GM12878 (cell line): ENCODE measurements around the gene TBC1D1. TPM values are rescaled to one million over a fixed set of nuclear protein-coding genes. Genes with fewer than 3 reads are reported as not detected.

ENCODE experiments used
- ATAC-seq: fragments of 200-7000 bp; cut with Tn5 transposase; 3 replicates; pipeline ENCODE4 v1.9.1; 2020; ENCODE audit warnings: mild to moderate bottlenecking, moderate library complexity
- BruUV-seq: library from RNA; stranded (reverse); fragments of 400-500 nt; replicated peaks from 2 replicates; lab custom pipeline; 2021; lab: Mats Ljungman, UMichigan
- CTCF ChIA-PET: fragments of 300-600 bp; sonication (Branson Sonifier 250); formaldehyde crosslinking; extraction: SDS; loops from one replicate; lab custom pipeline; 2021; ENCODE audit warnings: inconsistent platforms; lab: Yijun Ruan, JAX
- POLR2A ChIA-PET: fragments of 350-600 bp; formaldehyde crosslinking; extraction: SDS; loops from one replicate; lab custom pipeline; 2021; ENCODE audit warnings: inconsistent platforms; lab: Charles Lee
- RAD21 ChIA-PET: fragments of 300-600 bp; sonication (Branson Sonifier 250); formaldehyde crosslinking; loops from one replicate; lab custom pipeline; 2023; ENCODE audit warnings: antibody characterized with exemption; ENCODE audit not compliant: unreplicated experiment; lab: Charles Lee
- SMC1A ChIA-PET: fragments of 300-600 bp; sonication (Branson Sonifier 250); formaldehyde crosslinking; loops from one replicate; lab custom pipeline; 2023; ENCODE audit not compliant: unreplicated experiment, uncharacterized antibody; lab: Charles Lee
- DNase-seq: peaks from one replicate; pipeline ENCODE4 v3.0.0-alpha.2; 2011; ENCODE audit warnings: low read depth, low spot score
- FAIRE-seq: peaks from 3 replicates; lab custom pipeline; 2011; peaks lifted over from hg19 to GRCh38; lab: Jason Lieb, UNC
- H2AFZ ChIP-seq: 2 replicates; pipeline ENCODE4 v1.6.0; 2011; ENCODE audit warnings: low read depth, low read length, control low read depth; ENCODE audit not compliant: control insufficient read depth
- H3K27ac ChIP-seq: 2 replicates; pipeline ENCODE4 v1.5.1; 2011; ENCODE audit warnings: control low read depth; ENCODE audit not compliant: control insufficient read depth, insufficient read depth
- H3K27me3 ChIP-seq, 2 experiments: replicated peaks in 1 of 2; 2 replicates each; pipeline versions ENCODE4 v1.6.0 to v1.6.1; 2011; ENCODE audit warnings: low read length in 1 of 2; ENCODE audit not compliant: control insufficient read depth in 2 of 2, insufficient read depth in 2 of 2
- H3K36me3 ChIP-seq, 2 experiments: 2 replicates each; pipeline ENCODE4 v1.5.1; 2011; ENCODE audit warnings: low read length in 1 of 2; ENCODE audit not compliant: control insufficient read depth in 2 of 2, insufficient read depth in 2 of 2
- H3K4me1 ChIP-seq: 2 replicates; pipeline ENCODE4 v1.6.1; 2011; ENCODE audit warnings: mild to moderate bottlenecking, low read length, moderate library complexity, mixed read lengths; ENCODE audit not compliant: control insufficient read depth, insufficient read depth
- H3K4me2 ChIP-seq: 2 replicates; pipeline ENCODE4 v1.6.0; 2011; ENCODE audit warnings: control low read depth; ENCODE audit not compliant: control insufficient read depth, insufficient read depth
- H3K4me3 ChIP-seq: fragments of 200-600 bp; sonication (generic); 2 replicates; pipeline ENCODE4 v1.5.1; 2016
- H3K79me2 ChIP-seq: 2 replicates; pipeline ENCODE4 v1.6.0; 2011; ENCODE audit warnings: low read length; ENCODE audit not compliant: control insufficient read depth, insufficient read depth
- H3K9ac ChIP-seq: 2 replicates; pipeline ENCODE4 v1.8.0; 2011; ENCODE audit warnings: low read length, control low read depth, mixed read lengths; ENCODE audit not compliant: control insufficient read depth, insufficient read depth
- H3K9me3 ChIP-seq: replicated peaks from 3 replicates; pipeline ENCODE4 v1.5.1; 2011; ENCODE audit warnings: mild to moderate bottlenecking, low read length; ENCODE audit not compliant: control insufficient read depth, insufficient read depth
- H4K20me1 ChIP-seq: 2 replicates; pipeline ENCODE4 v1.6.0; 2011; ENCODE audit not compliant: control insufficient read depth, insufficient read depth
- ATF7 ChIP-seq: fragments of 450-650 bp; IDR thresholded peaks from 2 replicates; pipeline ENCODE4 v1.6.1; 2016; ENCODE audit warnings: low read depth, mild to moderate bottlenecking
- CEBPZ ChIP-seq: fragments of 150-350 bp; IDR thresholded peaks from 2 replicates; pipeline ENCODE4 v1.6.1; 2016; ENCODE audit warnings: low read depth, low read length
- SRF ChIP-seq, 2 experiments: IDR thresholded peaks; 2 replicates each; pipeline ENCODE4 v1.6.1; 2011; ENCODE audit warnings: low read depth in 2 of 2, low read length in 2 of 2, mild to moderate bottlenecking in 1 of 2, moderate library complexity in 1 of 2
- TCF7 ChIP-seq: IDR thresholded peaks from 2 replicates; pipeline ENCODE4 v1.6.1; 2014; ENCODE audit warnings: antibody characterized with exemption, borderline replicate concordance
- ZNF207 ChIP-seq: fragments of 450-650 bp; IDR thresholded peaks from 2 replicates; pipeline ENCODE4 v1.6.1; 2014; ENCODE audit warnings: antibody characterized with exemption, mild to moderate bottlenecking, borderline replicate concordance
- ZNF384 ChIP-seq: IDR thresholded peaks from 2 replicates; pipeline ENCODE4 v1.6.1; 2012; ENCODE audit warnings: low read depth, mild to moderate bottlenecking, low read length, improper control_type of control experiment, borderline replicate concordance
- ZNF622 ChIP-seq: fragments of 450-650 bp; IDR thresholded peaks from 2 replicates; pipeline ENCODE4 v1.6.1; 2017; ENCODE audit warnings: mild to moderate bottlenecking, inconsistent platforms
- WGBS: methylation state at CpG from one replicate; pipeline ENCODE4 v1.1.6; 2016; ENCODE audit warnings: low lambda C conversion rate; ENCODE audit not compliant: insufficient replicate concordance, insufficient coverage; ENCODE audit errors: missing lambda C conversion rate; 5-methylcytosine and 5-hydroxymethylcytosine counted together
- in situ Hi-C: fragments of 300-500 bp; cut with MboI; formaldehyde crosslinking; loops from 9 replicates; pipeline ENCODE4 v1.14.3; 2018; ENCODE audit warnings: mixed read lengths
- intact Hi-C: fragments of 100-400 bp; cut with micrococcal nuclease; formaldehyde crosslinking; loops from one replicate; pipeline ENCODE4 v1.14.2; 2022; ENCODE audit not compliant: unreplicated experiment
- polyA plus RNA-seq, 11 experiments: library from polyadenylated mRNA; depleted of rRNA in 4 of 11; unstranded in 6 of 11; stranded (reverse) in 5 of 11; fragments of >200 nt; fragmentation: Nextera tagmentation in 4 of 11; fragmentation: Illumina TruSeq in 1 of 11; extraction: Ambion mirVana in 4 of 11; extraction: Trizol in 1 of 11; gene quantifications; 1 replicate in 1 of 11; 2 replicates in 10 of 11; pipeline versions ENCODE4 v1.2.1 to v1.2.3, GENCODE V29; 2011 to 2016; ENCODE audit warnings: inconsistent platforms in 2 of 11, missing spikeins in 2 of 11, low read depth in 1 of 11
- total RNA-seq, 4 experiments: library from RNA; depleted of rRNA in 3 of 4; stranded (reverse); fragments of >200 nt in 3 of 4; fragmentation: Illumina TruSeq in 1 of 4; extraction: Trizol in 1 of 4; gene quantifications; 2 replicates each; pipeline versions ENCODE4 v1.2.1 to v1.2.3, GENCODE V29; 2013 to 2021

TBC1D1 gene
- total and polyA plus RNA-seq, 10 of the 15 experiments (the other 5 are each of a cell fraction or from before 2014, with no cell fraction given), result 5.3 to 102 (median 57.8) TPM

GRCh38 chr4:37971202-37971601 lies 80.3 kb downstream of the TBC1D1 start:
- Histone ChIP-seq H3K4me2 (no peak overlapping the region), H3K27me3 (no peaks in the 10 kb centered on the region), H3K36me3 (no peaks in the 10 kb centered on the region), H3K4me1 (no peaks in the 10 kb centered on the region), H2AFZ (no peak overlapping the region)
- in situ Hi-C loops (no loop called here), intact Hi-C loops (no loop called here)
- 94% methylated on average over 4 of the region's 4 CpGs for WGBS
- CTCF ChIA-PET, result interaction anchor here (0.5 to 1.0 kb wide), 2 partner anchors 22 to 91 kb away, joined by 3 read pairs; no protein-coding TSS in a partner anchor
- TF ChIP-seq ZNF384, result no peak
- no peak for TF ChIP-seq ATF7
- no peak for TF ChIP-seq ZNF207
- TF ChIP-seq CEBPZ, result no peak
- TF ChIP-seq SRF (IDR thresholded peaks at IDR 0.05; ENCODE audit: low read depth in 2 of 2, low read length in 2 of 2), result no peak
- no peak for TF ChIP-seq TCF7
- no peak for TF ChIP-seq ZNF622
- TF ChIP-seq, all 136 proteins: peak for 0
- Histone ChIP-seq H3K79me2 (no peaks in the 10 kb centered on the region), H3K9me3 (no peaks in the 10 kb centered on the region), H3K4me3 (no peak overlapping the region), H4K20me1 (no peaks in the 10 kb centered on the region), H3K27ac (no peak overlapping the region), H3K9ac (no peak overlapping the region)
- DNase-seq (no peak), ATAC-seq (no peak), FAIRE-seq (no peak)
- RAD21 ChIA-PET, result no interaction called here
- SMC1A ChIA-PET, result interaction anchor here (1.1 kb wide), 1 partner anchor 16 kb away, joined by 3 read pairs; no protein-coding TSS in a partner anchor
- POLR2A ChIA-PET, result no interaction called here
- BruUV-seq, result no TSS peak
